Hepatic stellate cell (primary cell): ENCODE measurements around the gene TPCN1.

ENCODE experiments used
- DNase-seq: peaks from one replicate; pipeline ENCODE4 v3.0.0; 2011; ENCODE audit warnings: low spot score

Gene TPCN1

DNA sequence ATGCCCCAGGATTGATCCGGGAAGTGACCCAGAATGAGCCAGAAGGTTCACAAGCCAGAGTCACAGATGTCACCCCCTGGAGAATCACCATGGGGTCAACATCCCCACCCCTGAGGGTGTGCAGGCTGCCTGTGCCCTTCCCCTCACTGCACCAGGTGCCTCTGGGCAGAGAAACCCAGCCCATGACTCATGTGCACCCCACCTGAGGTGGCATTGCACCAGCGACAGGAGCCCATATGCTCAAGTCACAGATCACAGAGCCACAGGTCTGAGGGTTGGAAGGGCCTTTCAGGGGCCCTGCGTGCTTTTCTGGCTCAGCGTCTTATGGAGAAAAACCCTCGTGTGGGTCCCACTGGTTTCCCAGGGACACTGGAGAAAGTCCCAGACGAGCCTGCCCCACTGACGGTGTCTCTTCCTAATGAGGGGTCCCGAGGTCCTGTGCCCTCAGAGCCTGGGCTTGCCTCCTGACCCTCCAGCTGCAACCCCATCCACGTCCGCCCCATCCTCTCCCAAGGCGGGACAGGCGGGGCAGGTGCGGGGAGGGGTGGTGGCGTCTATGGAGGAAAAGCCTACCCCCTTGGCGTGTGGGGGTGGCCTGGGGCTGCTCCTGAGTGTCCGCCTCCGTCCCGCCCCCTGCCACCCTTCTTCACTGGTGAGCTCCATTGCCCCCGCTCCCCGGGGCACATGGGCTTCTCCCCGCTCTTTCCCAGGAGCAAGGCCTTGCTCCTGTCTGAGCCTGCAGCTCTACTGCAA, 66.1 kb downstream of the TPCN1 start:
- no peak for DNase-seq

DNA sequence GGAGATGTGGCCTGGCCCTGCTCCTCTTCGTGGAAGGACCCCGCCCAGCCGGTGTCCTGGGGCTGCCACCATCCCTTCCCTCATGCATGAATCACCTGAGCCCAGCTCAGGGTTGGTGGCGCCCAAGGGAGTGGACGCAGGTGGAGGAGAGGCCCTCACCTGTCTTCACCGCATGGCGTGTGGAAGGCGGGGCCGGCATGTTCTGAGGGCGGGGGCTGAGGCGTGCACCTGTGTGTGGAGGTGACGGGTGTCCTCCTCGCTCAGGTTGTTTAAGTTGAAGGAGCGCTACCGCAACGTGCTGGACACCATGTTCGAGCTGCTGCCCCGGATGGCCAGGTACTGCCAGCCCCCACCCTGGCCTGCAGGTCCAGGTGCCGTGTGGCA, 66.6 kb downstream of the TPCN1 start:
- no peak for DNase-seq

GRCh38 chr12:113289361-113289760, 68.1 kb downstream of the TPCN1 start:
- DNase-seq: no peak

GRCh38 chr12:113290506-113290905, 69.2 kb downstream of the TPCN1 start:
- DNase-seq: no peak

GRCh38 chr12:113291586-113291985, 70.3 kb downstream of the TPCN1 start:
- no peak for DNase-seq

DNA sequence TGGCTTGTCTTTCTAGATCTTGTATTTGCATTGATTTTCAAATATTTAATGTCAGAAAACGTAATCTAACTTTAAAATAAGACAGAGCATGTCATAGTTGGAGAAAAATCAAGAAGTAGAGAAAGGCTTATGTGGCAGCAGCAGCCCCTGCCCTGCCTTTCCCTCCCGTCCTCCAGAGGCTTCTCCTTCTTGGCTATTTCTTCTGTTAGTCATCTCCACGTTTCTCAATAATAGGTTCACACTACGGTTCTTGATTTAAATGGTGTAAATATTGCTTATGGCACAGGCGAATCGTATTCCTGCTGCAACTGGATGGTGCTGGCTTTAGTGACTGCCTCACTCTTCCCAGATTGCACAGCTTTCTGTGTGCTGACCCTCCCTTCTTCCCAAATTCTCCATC, 70.8 kb downstream of the TPCN1 start:
- DNase-seq: no peak

GRCh38 chr12:113292547-113292946, 71.3 kb downstream of the TPCN1 start:
- DNase-seq: no peak

- DNase-seq: no peak
Measured at GRCh38 chr12:113293100-113293499, 71.8 kb downstream of the TPCN1 start.

DNA sequence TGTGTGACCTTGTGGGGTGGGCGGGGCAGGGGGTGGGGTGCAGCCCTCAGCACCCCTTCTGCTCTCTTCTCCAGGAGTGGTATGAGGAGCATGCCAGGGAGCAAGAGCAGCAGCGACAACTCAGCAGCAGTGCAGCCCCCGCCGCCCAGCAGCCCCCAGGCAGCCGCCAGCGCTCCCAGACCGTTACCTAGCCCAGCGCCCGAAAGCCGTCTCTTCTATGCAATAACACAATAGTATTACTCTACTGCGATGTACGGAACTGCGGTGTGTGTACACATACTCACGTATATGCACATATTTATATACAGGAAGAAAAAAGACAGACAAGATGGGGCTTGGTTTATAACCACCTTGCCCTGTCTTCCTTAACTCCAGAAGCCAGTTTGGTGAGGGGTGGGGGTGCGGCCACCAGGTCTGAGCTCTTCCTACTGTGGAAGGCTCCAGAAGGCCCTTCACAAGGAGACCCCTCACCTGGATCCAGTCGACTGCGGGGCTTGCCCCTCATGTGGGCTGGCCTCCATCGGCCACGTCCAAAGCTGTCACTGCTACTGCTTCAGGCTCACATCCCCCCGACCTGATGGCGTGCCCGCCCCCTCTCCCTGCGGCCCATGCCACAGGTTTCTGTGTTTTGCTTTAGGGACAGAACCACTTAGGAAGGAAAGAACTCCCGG, 74.8 kb downstream of the TPCN1 start:
- DNase-seq: no peak

- no peak for DNase-seq
Measured at GRCh38 chr12:113296557-113297213, 75.4 kb downstream of the TPCN1 start.

DNA sequence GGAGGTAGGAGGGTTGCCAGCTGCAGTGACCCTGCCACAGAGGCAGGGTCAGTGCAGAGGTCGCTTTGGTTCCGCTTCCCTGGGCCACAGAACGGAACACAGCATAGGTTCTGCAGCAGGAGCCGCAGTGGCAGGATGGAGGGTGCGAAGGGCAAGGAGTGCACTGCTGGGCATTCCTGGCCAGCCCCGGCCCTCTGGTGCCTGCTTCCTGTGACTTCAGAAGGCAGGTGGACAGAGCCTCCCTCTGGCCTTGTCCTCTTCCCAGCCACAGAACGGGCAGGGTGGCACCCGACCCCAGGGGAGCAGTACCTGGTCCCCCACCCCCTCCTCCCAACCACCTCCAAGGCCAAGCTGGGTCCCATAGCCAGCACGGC, 75.9 kb downstream of the TPCN1 start:
- no peak for DNase-seq

- no peak for DNase-seq
Measured at GRCh38 chr12:113297621-113298471, 76.6 kb downstream of the TPCN1 start.

DNA sequence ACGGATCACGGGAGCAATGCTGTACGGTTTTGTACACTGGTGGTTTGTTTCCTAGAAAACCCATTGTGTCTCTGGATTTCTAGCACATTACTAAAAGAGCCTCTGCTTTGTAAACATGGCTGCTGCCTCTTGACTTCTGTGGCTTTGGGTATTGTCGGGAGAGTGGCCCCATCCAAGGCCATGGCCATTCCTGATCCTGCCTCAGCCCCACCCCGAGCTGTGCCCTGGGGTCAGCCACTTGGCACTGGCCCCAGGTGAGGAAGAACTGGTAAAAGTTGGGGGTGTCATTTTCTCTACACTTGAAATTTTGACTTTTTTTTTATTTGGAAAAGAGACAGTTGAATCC, 77.2 kb downstream of the TPCN1 start:
- DNase-seq: no peak

DNA sequence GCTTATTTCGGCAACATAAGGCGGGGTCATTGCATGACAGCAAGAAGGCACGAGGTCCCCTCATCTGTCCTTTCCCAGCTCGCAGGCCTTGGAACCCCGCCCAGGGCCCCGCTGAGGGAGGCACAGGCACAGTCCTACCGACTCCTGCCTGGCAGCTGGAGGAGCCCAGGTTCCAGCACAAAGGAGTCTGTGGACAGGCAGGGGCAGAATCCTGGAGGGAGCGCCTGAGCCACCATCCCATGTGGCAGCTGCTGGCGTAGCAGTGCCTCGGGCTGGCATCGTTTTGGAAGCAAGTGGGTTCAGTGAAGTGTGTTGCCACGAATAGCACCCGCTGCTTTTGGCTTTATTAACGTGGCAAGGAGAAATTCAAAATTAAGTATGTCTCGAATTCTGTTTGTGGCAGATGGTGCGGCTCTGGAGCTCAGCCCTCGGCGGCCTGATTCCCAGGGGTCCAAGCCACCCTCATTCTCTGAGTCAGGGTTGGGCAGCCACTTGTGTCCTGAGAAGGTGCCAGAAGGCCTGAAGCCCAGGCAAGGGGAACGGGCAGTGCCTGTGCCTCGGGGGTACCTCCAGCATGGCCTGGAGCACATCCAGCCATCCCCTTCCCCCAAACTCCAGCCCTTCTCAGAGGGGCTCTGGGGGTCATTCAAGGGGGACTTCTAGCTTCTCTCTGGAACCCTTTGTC, 77.7 kb downstream of the TPCN1 start:
- DNase-seq: peak; percentile 50

- peak; percentile 97 for DNase-seq
Measured at GRCh38 chr12:113299619-113300237, 78.5 kb downstream of the TPCN1 start.

GRCh38 chr12:113301811-113302210, 80.5 kb downstream of the TPCN1 start:
- no peak for DNase-seq

GRCh38 chr12:113302466-113302865, 81.2 kb downstream of the TPCN1 start:
- DNase-seq: no peak

DNA sequence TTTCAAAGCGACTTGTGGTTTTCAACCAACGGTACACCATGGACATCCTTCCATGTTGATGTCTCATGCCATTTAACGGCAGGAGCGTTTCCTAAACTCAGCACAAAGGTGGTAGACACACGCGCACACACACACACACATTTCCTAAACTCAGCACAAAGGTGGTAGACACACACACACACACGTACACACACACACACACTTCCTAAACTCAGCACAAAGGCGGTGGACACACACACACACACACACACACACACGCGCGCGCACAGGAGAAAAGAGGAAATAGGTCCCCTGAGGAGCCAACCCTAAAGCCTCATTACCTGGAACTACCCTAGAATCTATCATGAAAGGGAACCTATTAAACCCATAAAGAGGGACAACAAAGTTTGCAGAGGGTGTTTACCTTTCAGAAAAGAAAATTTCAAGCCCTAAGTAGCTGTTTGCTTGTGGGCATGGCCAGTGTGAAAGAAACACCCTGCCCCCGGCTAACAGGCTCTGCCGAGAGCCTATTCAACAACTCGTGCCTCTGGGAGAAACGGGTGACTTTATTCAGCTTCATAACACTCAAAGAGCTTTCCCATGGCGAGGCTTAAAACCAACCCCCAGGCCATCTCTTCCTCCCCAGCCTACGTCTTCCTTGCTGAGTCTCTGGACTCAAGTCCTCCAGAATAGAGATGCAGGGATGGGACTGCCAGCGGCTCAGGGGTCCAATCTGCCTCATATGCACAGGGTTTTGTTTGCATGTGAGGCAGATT, 81.8 kb downstream of the TPCN1 start:
- no peak for DNase-seq

DNA sequence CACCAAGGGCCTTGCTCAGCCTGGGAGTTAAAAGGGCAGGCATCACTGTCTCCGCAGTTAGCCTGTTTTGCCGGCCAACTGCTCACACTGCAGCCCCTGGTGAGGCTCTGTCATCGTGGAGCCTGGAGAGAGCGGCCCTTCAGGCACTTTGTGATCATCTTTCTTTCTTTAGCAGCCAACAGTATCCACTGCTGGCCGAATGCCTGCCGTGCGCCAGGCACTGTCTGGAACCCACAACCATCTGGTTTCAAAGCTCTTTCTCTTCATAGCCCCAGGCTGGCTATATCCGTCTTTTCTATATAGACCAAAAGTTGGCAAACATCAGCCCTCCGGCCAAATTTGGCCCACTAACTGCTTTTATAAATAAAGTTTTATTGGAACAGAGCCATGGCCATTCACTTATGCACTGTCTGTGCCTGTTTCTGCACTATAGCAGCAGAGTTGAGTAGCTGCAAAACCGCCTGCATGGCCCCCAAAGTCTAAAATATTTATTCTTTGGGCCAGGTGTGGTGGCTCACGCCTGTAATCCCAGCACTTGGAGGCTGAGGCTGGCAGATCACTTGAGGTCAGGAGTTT, 84.1 kb downstream of the TPCN1 start:
- DNase-seq: no peak

- DNase-seq: no peak
Measured at GRCh38 chr12:113306382-113306781, 85.1 kb downstream of the TPCN1 start.
